ENCODE data around the gene COG2.

GRCh38 chr1:230611878-230612235 is 30.4 kb upstream of the COG2 start:
- TF ChIP-seq CTCF (conservative IDR thresholded peaks at IDR 0.05) = no peak
- no peak for TF ChIP-seq ZFX (IDR thresholded peaks at IDR 0.05)

All from C4-2B (cell line).